KMS-11 (cell line): ENCODE measurements around the gene IQCC.

Source experiments
- H2AFZ ChIP-seq: fragments of 200-600 bp; sonication (generic); 2 replicates; pipeline ENCODE4 v1.6.1; 2016; ENCODE audit warnings: antibody characterized with exemption, mixed run types, low read depth
- H3K27ac ChIP-seq: fragments of 200-600 bp; sonication (generic); 2 replicates; pipeline ENCODE4 v1.6.1; 2016; ENCODE audit warnings: mild to moderate bottlenecking, mixed run types
- H3K27me3 ChIP-seq: fragments of 200-600 bp; sonication (generic); 2 replicates; pipeline ENCODE4 v1.6.1; 2017; ENCODE audit warnings: mild to moderate bottlenecking, low read depth, mixed run types, moderate library complexity; ENCODE audit not compliant: insufficient read depth
- H3K36me3 ChIP-seq: fragments of 200-600 bp; sonication (generic); 2 replicates; pipeline ENCODE4 v1.6.1; 2017; ENCODE audit warnings: mild to moderate bottlenecking, mixed run types; ENCODE audit not compliant: insufficient read depth
- H3K4me1 ChIP-seq: fragments of 200-600 bp; sonication (generic); 2 replicates; pipeline ENCODE4 v1.6.1; 2016; ENCODE audit warnings: mild to moderate bottlenecking, low read depth, mixed run types; ENCODE audit not compliant: poor library complexity, severe bottlenecking
- H3K4me2 ChIP-seq: fragments of 200-600 bp; sonication (generic); 2 replicates; pipeline ENCODE4 v1.7.0; 2016; ENCODE audit warnings: mild to moderate bottlenecking, mixed run types
- H3K4me3 ChIP-seq: fragments of 200-600 bp; sonication (generic); IDR thresholded peaks from 2 replicates; pipeline ENCODE4 v1.6.1; 2017; ENCODE audit warnings: low read depth, low read length, mixed read lengths; ENCODE audit not compliant: insufficient read depth
- H3K79me2 ChIP-seq: fragments of 200-600 bp; sonication (generic); 2 replicates; pipeline ENCODE4 v1.6.1; 2016; ENCODE audit warnings: low read depth, mixed run types; ENCODE audit not compliant: insufficient read depth
- H3K9ac ChIP-seq: fragments of 200-600 bp; sonication (generic); 2 replicates; pipeline ENCODE4 v1.6.1; 2016; ENCODE audit warnings: mild to moderate bottlenecking, mixed run types
- H4K20me1 ChIP-seq: fragments of 200-600 bp; sonication (generic); 2 replicates; pipeline ENCODE4 v1.6.1; 2016; ENCODE audit warnings: mild to moderate bottlenecking, mixed run types; ENCODE audit not compliant: insufficient read depth
- CTCF ChIP-seq: fragments of 200-600 bp; sonication (generic); conservative IDR thresholded peaks from 2 replicates; pipeline ENCODE4 v1.6.1; 2017; ENCODE audit warnings: low read depth, mild to moderate bottlenecking, antibody characterized with exemption, low read length, moderate library complexity, mixed read lengths

The IQCC gene

DNA sequence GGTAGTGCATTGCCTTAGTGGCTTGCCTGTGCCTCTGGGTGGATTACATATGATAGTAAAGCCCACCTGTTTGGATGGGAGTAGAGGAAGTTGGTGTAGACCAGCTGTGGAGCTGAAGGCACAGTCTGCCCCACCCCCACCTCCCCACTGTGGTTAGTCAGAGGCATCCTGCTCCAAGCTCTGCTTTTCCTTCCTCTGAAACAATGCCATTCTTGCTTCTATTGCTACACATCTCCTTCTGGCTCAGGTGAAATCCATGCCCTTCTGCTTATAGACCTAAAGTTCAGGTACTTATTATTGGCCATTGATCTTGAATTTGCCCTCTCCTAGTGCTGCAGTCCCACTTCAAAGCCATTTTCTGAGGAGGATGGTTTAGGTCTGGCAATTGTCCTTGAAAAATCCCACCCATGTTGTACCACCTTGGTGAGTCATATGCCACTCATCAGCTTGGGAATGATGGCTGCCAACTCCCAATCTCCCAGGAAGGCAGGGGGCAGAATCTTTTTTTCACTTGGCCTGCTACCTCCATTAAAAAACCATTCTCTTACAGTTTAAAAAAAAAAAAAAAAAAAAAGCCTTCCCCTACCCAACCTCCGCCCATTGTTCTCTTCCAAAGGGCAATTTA is 32.7 kb upstream of the IQCC start:
- H3K4me1 ChIP-seq: peaks cover 11% of the 10 kb centered on the region
- H3K79me2 ChIP-seq: no peaks in the 10 kb centered on the region
- H3K4me3 ChIP-seq: no peak overlapping the region
- no peaks in the 10 kb centered on the region for H4K20me1 ChIP-seq
- H3K27ac ChIP-seq: no peak overlapping the region
- H3K36me3 ChIP-seq: peaks cover 7% of the 10 kb centered on the region; the same call in 1 of the 2 replicates
- TF ChIP-seq CTCF: no peak
- H3K9ac ChIP-seq: no peak overlapping the region
- no peak overlapping the region for H2AFZ ChIP-seq
- H3K27me3 ChIP-seq: no peaks in the 10 kb centered on the region
- no peak overlapping the region for H3K4me2 ChIP-seq

DNA sequence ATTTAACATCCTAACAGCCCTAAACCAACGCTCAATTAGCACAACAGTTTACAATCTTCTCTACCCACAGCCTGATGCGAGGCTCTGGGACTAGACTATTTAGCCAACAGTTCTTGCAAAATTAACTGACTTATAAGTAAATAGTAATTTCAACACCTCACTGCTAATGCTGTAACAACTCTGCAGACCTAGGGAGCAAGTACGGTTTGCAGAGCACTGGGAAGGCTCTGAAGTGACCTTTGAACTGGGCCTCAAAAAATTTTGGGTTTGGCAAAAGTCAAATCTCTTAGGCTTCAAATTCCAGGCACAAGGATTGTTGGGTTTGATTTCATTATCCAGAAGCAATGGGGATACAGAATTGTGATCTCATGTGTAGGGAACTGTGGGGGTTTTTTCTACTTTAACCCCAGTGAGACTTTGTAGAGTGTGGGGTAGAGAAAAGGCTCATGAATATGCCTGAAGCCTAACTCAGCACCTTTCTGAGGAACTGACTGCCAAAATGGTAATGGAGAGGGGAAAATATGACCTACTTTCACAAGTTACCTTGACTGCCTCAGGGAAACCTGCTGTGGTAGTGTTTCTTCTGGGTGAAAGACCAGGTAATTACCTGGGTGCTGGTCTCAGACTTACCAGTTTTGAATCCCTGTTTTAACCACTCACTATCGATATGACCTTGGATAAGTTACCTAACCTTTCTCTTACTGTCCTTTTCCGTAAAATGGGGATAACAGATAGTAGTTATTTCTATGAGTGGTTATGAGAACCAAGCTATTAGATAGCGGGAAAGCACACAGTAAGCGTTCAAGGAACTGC is 26.9 kb upstream of the IQCC start:
- Histone ChIP-seq H3K79me2 (peaks cover 35% of the 10 kb centered on the region), H4K20me1 (no peaks in the 10 kb centered on the region), H3K4me3 (peak overlapping the region; percentile 36), H3K4me1 (peaks cover 55% of the 10 kb centered on the region), H3K27ac (peak overlapping the region; percentile 56), H3K36me3 (peaks cover 10% of the 10 kb centered on the region; the same call in 1 of the 2 replicates), H3K4me2 (peak overlapping the region; percentile 77), H3K27me3 (no peaks in the 10 kb centered on the region), H2AFZ (peak overlapping the region; percentile 62; the same call in 1 of the 2 replicates), H3K9ac (peak overlapping the region; percentile 80; the same call in 1 of the 2 replicates)
- no peak for TF ChIP-seq CTCF

DNA sequence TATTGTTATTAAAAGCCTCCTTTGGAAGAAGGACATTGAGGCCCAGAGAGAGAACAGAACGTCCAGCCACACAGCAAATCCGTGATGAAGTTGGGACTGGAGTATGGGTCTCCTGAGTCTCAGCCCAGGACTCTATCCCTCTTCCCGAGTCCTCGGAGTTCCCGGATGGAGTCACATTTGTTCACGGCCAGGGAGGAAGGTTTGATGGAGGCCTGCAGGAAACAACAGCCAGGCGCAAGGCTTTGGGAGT is 26.4 kb upstream of the IQCC start:
- H3K4me1 ChIP-seq: peaks cover 60% of the 10 kb centered on the region
- peaks cover 14% of the 10 kb centered on the region; the same call in 1 of the 2 replicates for H3K36me3 ChIP-seq

More for the DNA sequence above, 26.4 kb upstream of the IQCC start:
- Histone ChIP-seq H3K27me3 (no peaks in the 10 kb centered on the region), H2AFZ (peak overlapping the region; percentile 62), H3K4me3 (peak overlapping the region; percentile 36), H4K20me1 (no peaks in the 10 kb centered on the region), H3K79me2 (peaks cover 40% of the 10 kb centered on the region), H3K27ac (peak overlapping the region; percentile 56), H3K9ac (peak overlapping the region; percentile 80; the same call in 1 of the 2 replicates), H3K4me2 (peak overlapping the region; percentile 77)
- TF ChIP-seq CTCF: no peak
